LNCAP (cell line): ENCODE measurements around the gene C14orf93.

Experiments
- TF ChIP-seq, protein P1 (sequence below): fragments of 450-650 bp; IDR thresholded peaks from 2 replicates; pipeline ENCODE4 v1.5.1; 2017; ENCODE audit warnings: mild to moderate bottlenecking

C14orf93 gene

DNA sequence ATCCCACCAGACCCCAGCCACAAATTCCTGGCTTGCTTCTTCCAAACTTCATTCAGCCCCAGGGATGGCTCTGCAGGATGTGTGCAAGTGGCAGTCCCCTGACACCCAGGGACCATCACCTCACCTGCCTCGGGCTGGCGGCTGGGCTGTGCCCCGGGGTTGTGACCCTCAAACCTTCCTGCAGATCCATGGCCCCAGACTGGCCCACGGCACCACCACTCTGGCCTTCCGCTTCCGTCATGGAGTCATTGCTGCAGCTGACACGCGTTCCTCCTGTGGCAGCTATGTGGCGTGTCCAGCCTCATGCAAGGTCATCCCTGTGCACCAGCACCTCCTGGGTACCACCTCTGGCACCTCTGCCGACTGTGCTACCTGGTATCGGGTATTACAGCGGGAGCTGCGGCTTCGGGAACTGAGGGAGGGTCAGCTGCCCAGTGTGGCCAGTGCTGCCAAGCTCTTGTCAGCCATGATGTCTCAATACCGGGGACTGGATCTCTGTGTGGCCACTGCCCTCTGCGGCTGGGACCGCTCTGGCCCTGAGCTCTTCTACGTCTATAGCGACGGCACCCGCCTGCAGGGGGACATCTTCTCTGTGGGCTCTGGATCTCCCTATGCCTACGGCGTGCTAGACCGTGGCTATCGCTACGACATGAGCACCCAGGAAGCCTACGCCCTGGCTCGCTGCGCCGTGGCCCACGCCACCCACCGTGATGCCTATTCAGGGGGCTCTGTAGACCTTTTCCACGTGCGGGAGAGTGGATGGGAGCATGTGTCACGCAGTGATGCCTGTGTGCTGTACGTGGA, 32.4 kb upstream of the C14orf93 start, which contains the start of gene PSMB11:
PSMB11 (plus strand) TSS at position 51 of the 804 bp plus-strand sequence; CDS start at position 65, 14 bp downstream.
- TF ChIP-seq, protein P1, sequence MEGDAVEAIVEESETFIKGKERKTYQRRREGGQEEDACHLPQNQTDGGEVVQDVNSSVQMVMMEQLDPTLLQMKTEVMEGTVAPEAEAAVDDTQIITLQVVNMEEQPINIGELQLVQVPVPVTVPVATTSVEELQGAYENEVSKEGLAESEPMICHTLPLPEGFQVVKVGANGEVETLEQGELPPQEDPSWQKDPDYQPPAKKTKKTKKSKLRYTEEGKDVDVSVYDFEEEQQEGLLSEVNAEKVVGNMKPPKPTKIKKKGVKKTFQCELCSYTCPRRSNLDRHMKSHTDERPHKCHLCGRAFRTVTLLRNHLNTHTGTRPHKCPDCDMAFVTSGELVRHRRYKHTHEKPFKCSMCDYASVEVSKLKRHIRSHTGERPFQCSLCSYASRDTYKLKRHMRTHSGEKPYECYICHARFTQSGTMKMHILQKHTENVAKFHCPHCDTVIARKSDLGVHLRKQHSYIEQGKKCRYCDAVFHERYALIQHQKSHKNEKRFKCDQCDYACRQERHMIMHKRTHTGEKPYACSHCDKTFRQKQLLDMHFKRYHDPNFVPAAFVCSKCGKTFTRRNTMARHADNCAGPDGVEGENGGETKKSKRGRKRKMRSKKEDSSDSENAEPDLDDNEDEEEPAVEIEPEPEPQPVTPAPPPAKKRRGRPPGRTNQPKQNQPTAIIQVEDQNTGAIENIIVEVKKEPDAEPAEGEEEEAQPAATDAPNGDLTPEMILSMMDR: no peak

DNA sequence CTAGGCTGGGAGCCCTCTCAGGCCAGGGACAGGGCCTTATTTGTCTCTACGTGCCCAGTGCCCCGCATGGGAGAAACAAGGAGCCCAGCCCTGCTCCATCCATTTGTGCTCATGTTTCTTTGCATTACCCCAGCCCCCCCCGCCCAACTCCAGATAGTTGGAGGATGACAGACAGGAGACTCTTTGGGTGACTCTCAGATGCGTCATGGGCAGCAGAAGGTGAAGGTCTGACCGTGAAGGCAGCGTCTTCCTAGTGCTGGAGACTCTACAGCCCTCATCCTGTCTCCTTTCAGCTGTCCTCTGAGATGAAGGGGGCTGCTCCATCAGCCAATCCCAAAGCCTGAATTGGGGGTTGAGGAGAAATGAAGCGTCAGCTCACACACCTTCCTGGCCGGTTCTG, 31.8 kb upstream of the C14orf93 start:
- TF ChIP-seq, protein P1: no peak

DNA sequence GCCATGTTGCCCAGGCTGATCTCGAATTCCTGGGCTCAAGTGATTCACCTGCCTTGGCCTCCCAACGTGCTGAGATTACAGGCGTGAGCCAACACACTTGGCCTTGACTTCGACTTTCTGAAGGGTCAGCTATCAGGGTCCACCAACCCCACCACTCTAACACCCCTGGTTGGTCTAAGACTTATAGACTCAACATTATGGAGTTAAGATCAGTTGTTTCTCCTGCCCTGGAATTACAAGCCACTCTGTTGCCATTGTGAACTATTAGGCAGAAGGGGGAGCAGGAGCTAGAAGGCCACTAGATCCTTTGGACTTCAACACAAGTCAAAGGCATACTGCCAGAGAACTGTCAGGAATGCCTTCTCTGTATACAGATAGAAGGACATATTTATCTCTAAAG, 30.2 kb upstream of the C14orf93 start:
- TF ChIP-seq, protein P1: no peak

DNA sequence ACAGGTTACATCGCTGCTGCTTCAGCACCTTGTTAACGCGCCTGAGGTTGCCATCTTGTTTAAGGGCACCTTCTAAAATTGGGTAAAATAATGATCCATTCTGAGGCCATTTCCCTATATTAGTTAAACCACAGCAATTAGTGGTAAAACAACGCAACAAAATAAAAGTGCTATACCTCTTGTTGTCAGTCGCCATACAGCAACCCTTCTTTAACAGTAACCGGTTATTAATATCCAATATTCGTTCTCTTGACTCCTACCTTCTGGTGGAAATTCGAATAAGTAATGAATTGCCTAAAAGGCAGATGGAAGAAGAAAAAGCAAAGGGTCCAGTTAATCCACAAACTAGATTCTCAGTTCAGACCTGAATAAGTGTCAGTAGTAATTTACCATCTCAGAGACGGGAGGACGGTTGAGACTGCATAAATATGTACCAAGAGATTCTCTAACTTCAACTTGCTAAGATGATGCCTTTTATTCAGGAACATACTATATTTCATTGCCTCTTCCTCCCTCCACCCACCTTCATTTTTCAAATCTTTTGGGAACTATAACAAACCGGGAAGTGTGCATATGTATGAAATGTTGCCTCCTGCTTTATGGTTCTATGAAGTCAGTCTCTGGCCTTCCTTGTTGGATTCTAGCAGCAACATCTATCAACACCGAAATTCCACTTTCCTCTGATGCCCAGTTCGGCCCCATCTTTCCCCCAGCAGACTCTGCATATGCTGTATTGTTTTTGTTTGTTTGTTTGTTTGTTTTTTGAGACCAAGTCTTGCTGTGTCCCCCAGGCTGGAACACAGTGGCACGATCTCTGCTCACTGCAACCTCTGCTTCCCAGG, 25.6 kb upstream of the C14orf93 start:
- TF ChIP-seq, protein P1: no peak

DNA sequence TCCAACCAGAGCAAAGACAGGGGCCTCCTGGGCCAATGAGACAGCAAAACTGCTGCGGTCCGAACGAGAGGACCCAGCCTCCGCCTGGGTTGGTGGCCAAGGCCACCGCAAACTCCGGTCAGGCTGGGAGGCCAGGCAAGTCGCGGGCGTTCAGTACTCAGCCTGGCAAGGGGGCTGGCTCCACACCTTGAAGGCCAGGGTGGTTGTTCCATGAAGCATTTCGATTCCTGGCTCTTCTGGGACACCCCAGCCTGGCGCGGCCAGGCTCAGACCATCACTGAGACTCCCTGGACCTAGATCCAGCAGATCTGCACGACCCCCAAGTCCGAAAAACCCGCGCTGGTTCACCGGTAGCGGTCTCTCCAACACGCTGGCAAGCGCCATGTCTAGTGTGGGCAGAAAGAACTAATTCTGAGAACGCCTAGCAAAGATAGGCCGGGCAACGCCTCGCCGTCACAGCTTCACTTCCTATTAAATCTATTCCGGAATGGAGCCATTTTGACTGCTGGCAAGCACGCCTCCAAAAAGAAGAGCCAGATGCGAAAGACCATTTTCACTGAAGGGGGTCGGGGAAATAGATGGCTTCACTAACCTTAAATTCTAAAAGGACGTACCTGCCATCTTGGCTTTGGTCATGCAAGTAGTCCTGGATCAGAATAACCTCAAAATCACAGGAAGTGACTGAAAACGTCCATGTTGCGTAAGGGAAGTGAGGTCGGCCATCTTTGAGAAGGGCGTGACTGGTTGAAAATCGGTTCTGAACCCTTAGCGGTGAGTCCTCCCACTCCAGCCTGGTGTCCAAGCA, 24.8 kb upstream of the C14orf93 start, which contains the start of gene PSMB5:
PSMB5 (minus strand) TSS at position 403 of the 805 bp plus-strand sequence; CDS start at position 384, 19 bp downstream.
- TF ChIP-seq, protein P1: no peak

DNA sequence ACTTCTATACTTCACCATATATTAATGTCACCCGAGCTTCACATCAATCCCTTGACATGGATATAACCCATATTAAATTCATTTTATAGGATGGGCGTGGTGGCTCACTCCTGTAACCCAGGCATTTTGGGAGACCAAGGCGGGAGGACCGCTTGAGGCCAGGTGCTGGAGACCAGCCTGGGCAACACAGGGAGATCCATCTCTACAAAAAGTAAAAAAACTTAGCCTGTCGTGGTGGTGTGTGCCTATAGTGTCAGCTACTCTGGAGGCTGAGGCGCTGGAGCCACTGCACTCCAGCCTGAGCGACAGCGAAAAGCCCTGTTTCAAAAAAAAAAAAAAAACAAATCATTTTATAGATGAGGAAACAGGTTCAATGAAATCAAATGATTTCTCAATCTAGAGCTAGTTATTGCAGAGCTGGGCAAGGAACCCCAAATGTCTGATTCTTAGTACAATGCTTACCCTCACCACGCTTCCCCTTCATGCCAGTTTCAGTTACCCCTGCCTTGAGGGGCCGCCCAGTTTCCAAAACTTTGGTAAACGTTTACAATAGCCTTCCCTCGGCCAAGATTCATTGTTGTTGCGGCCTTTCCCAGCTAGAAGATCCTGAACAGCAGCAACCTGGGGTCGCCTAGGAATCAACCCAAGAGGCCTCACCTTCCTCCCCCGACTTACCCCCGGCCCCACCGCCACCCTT, 24.0 kb upstream of the C14orf93 start:
- TF ChIP-seq, protein P1: no peak
